ENCODE results near the gene TMEM132D.

The TMEM132D gene

GRCh38 chr12:129119537-129119936 is 784.3 kb downstream of the TMEM132D start:
- no peaks in the 10 kb centered on the region for H3K9me3 Mint-ChIP-seq
- H3K4me3 Mint-ChIP-seq: no peak overlapping the region
- no peaks in the 10 kb centered on the region for H3K4me1 Mint-ChIP-seq
- peaks cover 23% of the 10 kb centered on the region for H3K27me3 Mint-ChIP-seq (ENCODE audit: low read depth)
- no peaks in the 10 kb centered on the region for H3K36me3 Mint-ChIP-seq (ENCODE audit: low read depth)
- H3K27ac Mint-ChIP-seq: no peak overlapping the region
- no peak for TF ChIP-seq CTCF (IDR thresholded peaks at IDR 0.05; ENCODE audit: unreplicated experiment in 3 of 3)

GRCh38 chr12:129115558-129115957 is 788.3 kb downstream of the TMEM132D start:
- H3K4me1 Mint-ChIP-seq: no peaks in the 10 kb centered on the region

GRCh38 chr12:129110575-129110974 is 793.2 kb downstream of the TMEM132D start:
- Mint-ChIP-seq H3K27me3 (ENCODE audit: low read depth) (peaks cover 21% of the 10 kb centered on the region), H3K27ac (no peak overlapping the region), H3K9me3 (peaks cover 5% of the 10 kb centered on the region), H3K4me1 (no peaks in the 10 kb centered on the region), H3K36me3 (ENCODE audit: low read depth) (no peaks in the 10 kb centered on the region), H3K4me3 (no peak overlapping the region)
- TF ChIP-seq CTCF (IDR thresholded peaks at IDR 0.05; ENCODE audit: unreplicated experiment in 3 of 3): no peak

More at GRCh38 chr12:129115558-129115957, 788.3 kb downstream of the TMEM132D start:
- Mint-ChIP-seq H3K4me3 (no peak overlapping the region), H3K27ac (no peak overlapping the region), H3K27me3 (ENCODE audit: low read depth) (peaks cover 26% of the 10 kb centered on the region), H3K9me3 (no peaks in the 10 kb centered on the region), H3K36me3 (ENCODE audit: low read depth) (no peaks in the 10 kb centered on the region)
- no peak for TF ChIP-seq CTCF (IDR thresholded peaks at IDR 0.05; ENCODE audit: unreplicated experiment in 3 of 3)

GRCh38 chr12:129109174-129110001 is 794.4 kb downstream of the TMEM132D start:
- TF ChIP-seq CTCF (IDR thresholded peaks at IDR 0.05; ENCODE audit: unreplicated experiment in 3 of 3): no peak
- H3K4me1 Mint-ChIP-seq: no peaks in the 10 kb centered on the region
- H3K36me3 Mint-ChIP-seq (ENCODE audit: low read depth): no peaks in the 10 kb centered on the region
- peaks cover 5% of the 10 kb centered on the region for H3K9me3 Mint-ChIP-seq
- H3K27ac Mint-ChIP-seq: no peak overlapping the region
- H3K4me3 Mint-ChIP-seq: no peak overlapping the region
- peaks cover 9% of the 10 kb centered on the region for H3K27me3 Mint-ChIP-seq (ENCODE audit: low read depth)

- Mint-ChIP-seq H3K4me1 (no peaks in the 10 kb centered on the region), H3K9me3 (peaks cover 10% of the 10 kb centered on the region), H3K36me3 (ENCODE audit: low read depth) (no peaks in the 10 kb centered on the region), H3K27me3 (ENCODE audit: low read depth) (no peaks in the 10 kb centered on the region), H3K27ac (no peak overlapping the region), H3K4me3 (no peak overlapping the region)
- TF ChIP-seq CTCF (IDR thresholded peaks at IDR 0.05; ENCODE audit: unreplicated experiment in 3 of 3): no peak
Measured at GRCh38 chr12:129106772-129107171, 797.1 kb downstream of the TMEM132D start.

GRCh38 chr12:129103231-129103630 is 800.6 kb downstream of the TMEM132D start:
- peaks cover 7% of the 10 kb centered on the region for H3K9me3 Mint-ChIP-seq
- no peak for TF ChIP-seq CTCF (IDR thresholded peaks at IDR 0.05; ENCODE audit: unreplicated experiment in 3 of 3)
- H3K27ac Mint-ChIP-seq: no peak overlapping the region
- no peaks in the 10 kb centered on the region for H3K4me1 Mint-ChIP-seq
- no peak overlapping the region for H3K4me3 Mint-ChIP-seq
- H3K36me3 Mint-ChIP-seq (ENCODE audit: low read depth): no peaks in the 10 kb centered on the region
- H3K27me3 Mint-ChIP-seq (ENCODE audit: low read depth): peaks cover 7% of the 10 kb centered on the region

All from nephron (organoid).